GM21367 (cell line): ENCODE measurements around the gene BRCA1.
"Not testable (repeated sequence)": the region's sequence is repeated elsewhere in the genome, so short reads cannot be mapped to it uniquely, and the experiment has no call there.

Source experiments
- ATAC-seq: cut with Tn5 transposase; IDR thresholded peaks from one replicate; pipeline ENCODE4 v1.9.1; 2021; ENCODE audit not compliant: unreplicated experiment

The BRCA1 gene

DNA sequence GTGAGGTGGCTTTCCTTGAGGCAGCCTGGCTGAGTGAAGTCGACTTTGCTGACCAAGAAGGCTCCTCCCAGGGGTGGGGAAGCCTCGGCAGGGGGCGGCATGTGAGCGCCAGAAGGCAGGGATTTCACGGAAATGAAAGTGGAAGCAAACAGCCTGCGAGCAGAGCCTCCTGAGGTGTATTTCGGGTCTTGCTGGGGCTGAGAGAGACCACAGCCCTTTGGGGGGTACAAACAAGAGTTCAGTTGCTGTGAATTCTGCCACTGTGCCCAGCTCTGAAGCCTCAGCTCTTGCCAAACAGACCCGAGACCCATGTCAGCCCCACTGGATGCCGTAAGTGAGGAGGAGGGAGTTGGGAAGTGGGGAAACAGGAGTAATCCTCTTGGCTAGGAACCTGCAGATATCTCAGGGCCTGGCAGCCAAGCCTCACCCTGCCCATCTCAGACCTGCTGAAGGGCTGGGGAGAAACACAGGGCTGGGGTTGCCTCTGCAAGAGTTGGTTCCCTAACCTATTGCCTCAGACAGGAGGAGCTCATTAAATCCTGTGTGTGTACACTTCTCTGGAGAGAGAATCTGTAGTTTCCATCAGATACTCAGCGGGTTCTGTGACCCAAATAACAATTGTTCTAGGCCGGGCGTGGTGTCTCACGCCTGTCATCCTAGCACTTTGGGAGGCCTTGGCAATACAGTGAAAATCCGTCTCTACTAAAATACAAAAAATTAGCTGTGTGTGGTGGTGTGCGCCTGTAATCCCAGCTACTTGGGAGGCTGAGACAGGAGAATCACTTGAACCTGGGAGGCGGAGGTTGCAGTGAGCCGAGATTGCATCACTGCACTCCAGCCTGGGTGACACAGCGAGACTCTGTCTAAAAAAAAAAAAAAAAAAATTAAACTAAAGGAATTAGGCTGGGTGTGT lies 118.3 kb downstream of the BRCA1 start, which contains the start of gene IFI35:
IFI35 (plus strand) TSS at position 146 of the 913 bp plus-strand sequence; CDS start at position 310, 164 bp downstream.
- no peak for ATAC-seq

GRCh38 chr17:43003542-43004172 lies 121.5 kb downstream of the BRCA1 start:
- ATAC-seq = no peak

DNA sequence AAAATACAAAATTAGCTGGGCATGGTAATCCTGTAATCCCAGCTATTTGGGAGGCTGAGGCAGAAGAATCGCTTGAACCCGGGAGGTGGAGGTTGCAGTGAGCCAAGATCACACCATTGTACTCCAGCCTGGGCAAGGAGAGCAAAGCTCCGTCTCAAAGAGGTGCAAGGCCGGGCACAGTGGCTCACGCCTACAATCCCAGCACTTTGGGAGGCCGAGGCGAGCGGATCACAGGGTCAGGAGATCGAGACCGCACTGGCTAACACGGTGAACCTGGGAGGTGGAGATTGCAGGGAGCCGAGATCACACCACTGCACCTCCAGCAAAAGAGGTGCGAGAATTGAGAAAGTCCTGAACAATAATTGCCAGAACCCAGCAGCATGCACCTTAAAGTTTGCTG lies 124.3 kb downstream of the BRCA1 start:
- not testable (repeated sequence) for ATAC-seq

DNA sequence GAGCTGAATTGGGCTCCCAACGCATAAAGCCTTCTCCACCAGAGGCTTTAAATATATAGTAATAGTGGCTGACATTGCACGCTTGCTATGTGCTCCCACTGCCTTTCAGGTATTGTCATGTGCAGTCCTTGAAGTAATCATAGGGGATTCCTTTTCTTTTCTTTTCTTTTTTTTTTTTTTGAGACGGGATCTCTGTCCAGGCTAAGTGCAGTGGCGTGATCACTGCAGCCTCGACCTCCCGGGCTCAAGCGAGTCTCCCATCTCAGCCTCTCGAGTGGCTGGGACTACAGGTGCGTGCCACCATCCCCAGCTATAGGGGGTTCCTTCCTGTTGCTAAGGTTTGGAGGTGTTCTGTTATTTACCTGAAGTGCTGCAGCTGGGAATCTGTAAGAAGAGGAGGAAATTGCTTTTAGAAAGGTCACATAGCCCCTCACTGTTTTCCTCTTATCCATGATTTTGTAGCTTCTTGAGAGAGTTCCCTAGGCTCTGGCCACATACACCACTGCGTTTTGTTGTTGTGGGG lies 126.1 kb downstream of the BRCA1 start:
- no peak for ATAC-seq

DNA sequence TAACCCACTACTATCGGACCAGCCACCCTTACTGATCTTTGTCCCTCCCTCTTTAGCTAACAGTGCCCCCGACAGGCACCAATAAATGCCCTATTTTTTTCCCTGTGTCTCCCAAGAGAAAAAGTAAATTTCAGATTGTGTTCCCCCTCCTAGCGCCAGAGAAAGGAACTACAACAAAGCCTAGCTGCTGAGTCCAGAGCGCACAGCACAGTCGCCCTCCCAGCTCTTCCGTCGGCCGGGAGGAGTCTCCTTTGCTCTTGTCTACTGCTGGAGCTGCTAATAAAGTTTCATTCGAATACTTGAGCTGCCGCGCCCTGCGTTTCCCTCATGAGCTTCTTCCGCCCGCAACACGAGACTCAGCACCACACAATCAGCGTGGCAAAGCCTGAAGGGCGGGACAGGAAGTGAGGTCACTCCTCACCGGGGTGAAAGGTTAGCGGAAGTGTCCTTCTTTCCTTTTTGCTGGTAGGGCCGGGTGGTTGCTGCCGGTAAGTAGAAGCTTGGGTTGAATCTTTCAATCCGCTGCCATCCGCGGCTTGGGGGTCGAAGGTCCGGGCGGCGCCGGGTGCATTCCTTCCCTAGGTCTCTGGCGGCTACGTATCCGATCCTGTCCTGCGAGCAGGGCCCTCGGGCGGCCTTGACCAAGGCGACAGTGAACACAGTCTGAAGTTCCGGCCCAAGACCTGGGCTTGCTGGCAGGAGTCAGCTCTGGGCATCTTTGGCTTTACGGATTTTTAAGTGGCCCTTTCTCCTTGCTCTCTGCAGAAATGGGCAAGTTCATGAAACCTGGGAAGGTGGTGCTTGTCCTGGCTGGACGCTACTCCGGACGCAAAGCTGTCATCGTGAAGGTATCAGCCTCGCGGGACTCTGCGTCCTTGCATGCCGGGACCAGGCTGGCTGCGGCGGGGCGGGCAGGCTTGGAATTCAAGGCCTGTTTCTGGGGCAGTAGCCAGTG lies 126.9 kb downstream of the BRCA1 start, which contains the start of gene RPL27:
RPL27 (plus strand) TSS at position 436 of the 955 bp plus-strand sequence; CDS start at position 768, 332 bp downstream.
- ATAC-seq = peak; percentile 79

DNA sequence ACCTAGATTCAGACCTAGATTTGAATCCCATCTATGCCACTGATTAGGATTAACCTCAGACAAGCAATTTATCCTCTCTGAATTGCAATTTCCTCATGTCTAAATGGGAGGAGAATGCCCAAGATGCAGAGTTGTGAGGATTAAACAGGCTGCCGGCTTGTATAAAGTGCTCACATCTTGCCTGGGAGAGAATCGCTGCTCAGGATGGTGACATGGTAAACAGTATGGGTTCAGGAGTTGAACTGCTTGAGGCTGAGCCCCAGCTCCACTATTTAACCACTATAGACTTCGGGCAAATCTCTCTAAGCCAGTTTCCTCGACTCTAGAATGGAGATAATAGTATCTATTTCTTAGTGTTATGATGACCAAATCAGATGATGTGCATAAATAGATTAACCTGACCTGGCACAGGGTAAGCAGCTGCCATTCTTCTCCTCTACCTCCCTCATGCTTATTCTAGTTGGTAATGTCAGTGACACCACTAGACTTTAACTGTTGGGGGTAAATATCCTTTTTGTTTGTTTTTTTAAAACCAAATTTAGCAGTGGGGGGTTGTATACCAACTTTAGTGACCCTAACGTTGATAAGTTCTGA lies 127.7 kb downstream of the BRCA1 start:
- no peak for ATAC-seq
